Measurements from ENCODE around the gene AFMID.
"Not testable (repeated sequence)": the region's sequence is repeated elsewhere in the genome, so short reads cannot be mapped to it uniquely, and the experiment has no call there.

Gene AFMID

GRCh38 chr17:78186692-78187595 lies at the start of gene AFMID, which contains the start of gene TK1:
TSS of gene AFMID (plus strand) at chr17:78187362. CDS start at chr17:78187371, 9 bp downstream.
TSS of gene TK1 (minus strand) at chr17:78187052. CDS start at chr17:78186994, 58 bp downstream.
- DNase-seq (ENCODE audit: low spot score): peak; percentile 99

GRCh38 chr17:78137392-78138203 lies 49.6 kb upstream of the AFMID start:
- DNase-seq (ENCODE audit: low spot score): no peak

- no peak for DNase-seq (ENCODE audit: low spot score)
Measured at GRCh38 chr17:78138204-78139060, 48.7 kb upstream of the AFMID start.

- DNase-seq (ENCODE audit: low spot score): not testable (repeated sequence)
Measured at GRCh38 chr17:78139861-78140168, 47.3 kb upstream of the AFMID start.

- DNase-seq (ENCODE audit: low spot score): peak; percentile 98
Measured at GRCh38 chr17:78140169-78141051, 46.8 kb upstream of the AFMID start.

GRCh38 chr17:78141437-78142118 lies 45.6 kb upstream of the AFMID start:
- no peak for DNase-seq (ENCODE audit: low spot score)

- DNase-seq (ENCODE audit: low spot score): peak; percentile 93
Measured at GRCh38 chr17:78142119-78142861, 44.9 kb upstream of the AFMID start.

- no peak for DNase-seq (ENCODE audit: low spot score)
Measured at GRCh38 chr17:78143214-78144146, 43.7 kb upstream of the AFMID start.

GRCh38 chr17:78144147-78144719 lies 42.9 kb upstream of the AFMID start:
- DNase-seq (ENCODE audit: low spot score): peak; percentile 78

GRCh38 chr17:78144736-78145641 lies 42.2 kb upstream of the AFMID start:
- peak; percentile 29 for DNase-seq (ENCODE audit: low spot score)

GRCh38 chr17:78146471-78146869 lies 40.7 kb upstream of the AFMID start:
- DNase-seq (ENCODE audit: low spot score): no peak

- DNase-seq (ENCODE audit: low spot score): no peak
Measured at GRCh38 chr17:78146881-78147280, 40.3 kb upstream of the AFMID start.

GRCh38 chr17:78147315-78147998 lies 39.7 kb upstream of the AFMID start:
- no peak for DNase-seq (ENCODE audit: low spot score)

- no peak for DNase-seq (ENCODE audit: low spot score)
Measured at GRCh38 chr17:78148286-78149016, 38.7 kb upstream of the AFMID start.

GRCh38 chr17:78151514-78152008 lies 35.6 kb upstream of the AFMID start:
- DNase-seq (ENCODE audit: low spot score): peak; percentile 90

Data from LoVo (cell line).